GM23248 (cell line): Measurements from ENCODE around the gene TIMM13. TPM values are rescaled to one million over a fixed set of nuclear protein-coding genes. Genes with fewer than 3 reads are reported as not detected.

Source experiments
- DNase-seq: peaks from one replicate; pipeline ENCODE4 v3.0.0-alpha.2; 2015
- H2AFZ ChIP-seq: fragments of 200-600 bp; sonication (generic); 2 replicates; pipeline ENCODE4 v1.6.1; 2016; ENCODE audit warnings: antibody characterized with exemption
- H3F3A ChIP-seq: fragments of 200-600 bp; sonication (generic); 2 replicates; pipeline ENCODE4 v1.6.1; 2016; ENCODE audit warnings: mild to moderate bottlenecking, antibody characterized with exemption, mixed run types; ENCODE audit not compliant: insufficient read depth
- H3K27ac ChIP-seq: fragments of 200-600 bp; sonication (generic); 2 replicates; pipeline ENCODE4 v1.5.1; 2016; ENCODE audit warnings: mild to moderate bottlenecking
- H3K27me3 ChIP-seq: fragments of 200-600 bp; sonication (generic); replicated peaks from 2 replicates; pipeline ENCODE4 v1.6.1; 2016; ENCODE audit warnings: mild to moderate bottlenecking; ENCODE audit not compliant: insufficient read depth
- H3K36me3 ChIP-seq: fragments of 200-600 bp; sonication (generic); 2 replicates; pipeline ENCODE4 v1.6.1; 2016; ENCODE audit warnings: low read depth, mild to moderate bottlenecking
- H3K4me1 ChIP-seq: fragments of 200-600 bp; sonication (generic); 2 replicates; pipeline ENCODE4 v1.6.1; 2016; ENCODE audit warnings: mild to moderate bottlenecking; ENCODE audit not compliant: insufficient read depth
- H3K4me2 ChIP-seq: fragments of 200-600 bp; sonication (generic); one replicate; pipeline ENCODE4 v1.6.1; 2016; ENCODE audit warnings: mild to moderate bottlenecking; ENCODE audit not compliant: unreplicated experiment
- H3K4me3 ChIP-seq: fragments of 200-600 bp; sonication (generic); 2 replicates; pipeline ENCODE4 v1.5.1; 2016; ENCODE audit warnings: mild to moderate bottlenecking
- H3K79me2 ChIP-seq: fragments of 200-600 bp; sonication (generic); 2 replicates; pipeline ENCODE4 v1.6.1; 2016; ENCODE audit warnings: mild to moderate bottlenecking; ENCODE audit not compliant: insufficient read depth
- H3K9ac ChIP-seq: fragments of 200-600 bp; sonication (generic); 2 replicates; pipeline ENCODE4 v1.6.1; 2016; ENCODE audit warnings: mild to moderate bottlenecking
- H3K9me2 ChIP-seq: fragments of 200-600 bp; sonication (generic); 2 replicates; pipeline ENCODE4 v1.6.1; 2016; ENCODE audit warnings: mixed run types, mild to moderate bottlenecking, moderate library complexity; ENCODE audit not compliant: insufficient read depth
- H3K9me3 ChIP-seq: fragments of 200-600 bp; sonication (generic); one replicate; pipeline ENCODE4 v1.6.1; 2017; ENCODE audit warnings: low read depth
- H4K20me1 ChIP-seq: fragments of 200-600 bp; sonication (generic); 2 replicates; pipeline ENCODE4 v1.6.0; 2016; ENCODE audit not compliant: insufficient read depth
- EZH2 ChIP-seq: fragments of 200-600 bp; sonication (generic); IDR thresholded peaks from 2 replicates; pipeline ENCODE4 v1.6.1; 2018; ENCODE audit warnings: antibody characterized with exemption, mild to moderate bottlenecking; ENCODE audit not compliant: insufficient read depth, poor library complexity, severe bottlenecking
- EZH2phosphoT487 ChIP-seq: fragments of 200-600 bp; sonication (generic); IDR thresholded peaks from 2 replicates; pipeline ENCODE4 v1.6.1; 2018; ENCODE audit warnings: antibody characterized with exemption, moderate library complexity, mild to moderate bottlenecking, low read depth; ENCODE audit not compliant: insufficient read depth
- WGBS, 2 experiments: methylation state at CpG; one replicate each; pipeline ENCODE4 v1.1.6; 2015 to 2017; ENCODE audit warnings: low lambda C conversion rate in 2 of 2, low coverage in 1 of 2; ENCODE audit errors: missing lambda C conversion rate in 2 of 2; 5-methylcytosine and 5-hydroxymethylcytosine counted together
- in situ Hi-C: fragments of 300-500 bp; cut with MboI; formaldehyde crosslinking; loops from 2 replicates; pipeline ENCODE4 v1.15.0; 2020
- polyA plus RNA-seq: library from polyadenylated mRNA; unstranded; fragments of >200 nt; fragmentation: Nextera tagmentation; extraction: Ambion mirVana; gene quantifications from 2 replicates; pipeline ENCODE4 v1.2.1, GENCODE V29; 2016
- total RNA-seq: library from RNA; depleted of rRNA; stranded (reverse); fragments of >200 nt; shearing (Covaris generic); gene quantifications from 2 replicates; pipeline ENCODE4 v1.2.3, GENCODE V29; 2014

Gene TIMM13
- total and polyA plus RNA-seq, 2 experiments from 2014 or later = 57.6 to 143 TPM

DNA sequence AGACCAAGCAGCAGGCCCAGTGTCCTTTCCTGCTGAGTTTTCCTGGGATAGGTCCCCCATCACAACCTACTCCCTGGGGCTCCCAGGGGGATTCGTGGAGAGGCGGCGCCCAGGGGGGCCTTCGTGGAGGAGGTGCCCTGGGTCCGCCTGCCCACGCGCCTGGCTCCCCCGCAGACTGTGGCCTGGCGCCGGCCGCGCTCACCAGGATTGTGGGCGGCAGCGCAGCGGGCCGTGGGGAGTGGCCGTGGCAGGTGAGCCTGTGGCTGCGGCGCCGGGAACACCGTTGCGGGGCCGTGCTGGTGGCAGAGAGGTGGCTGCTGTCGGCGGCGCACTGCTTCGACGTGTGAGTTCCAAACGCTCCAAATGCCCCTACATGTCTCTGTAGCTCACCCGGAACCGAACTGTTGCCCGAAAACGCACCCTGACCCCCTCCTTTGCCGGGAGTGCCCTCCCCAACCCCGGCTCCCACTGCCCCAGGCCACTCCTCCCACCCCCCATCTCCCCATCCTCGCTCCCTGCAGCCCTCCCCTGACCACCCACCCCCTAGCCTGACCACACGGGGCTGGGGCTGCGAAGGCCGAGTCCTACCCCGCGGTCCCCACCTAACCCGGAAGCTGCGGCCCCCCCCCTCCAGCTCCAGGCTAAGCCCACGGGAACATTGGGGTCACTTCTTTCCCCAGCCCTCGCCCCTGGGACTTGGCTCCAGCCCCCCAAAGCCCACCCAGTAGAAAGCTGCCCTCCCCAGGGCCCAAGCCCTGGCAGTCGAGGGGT lies 3.3 kb downstream of the TIMM13 start:
- Histone ChIP-seq H3K4me2 (no peak overlapping the region), H2AFZ (no peak overlapping the region), H3K79me2 (peaks cover 52% of the 10 kb centered on the region), H4K20me1 (no peaks in the 10 kb centered on the region), H3K9ac (no peak overlapping the region), H3F3A (peaks cover 9% of the 10 kb centered on the region; the same call in 1 of the 2 replicates), H3K4me3 (no peak overlapping the region; the same call in 1 of the 2 replicates), H3K4me1 (peaks cover 17% of the 10 kb centered on the region), H3K9me2 (no peaks in the 10 kb centered on the region), H3K36me3 (no peaks in the 10 kb centered on the region), H3K27ac (no peak overlapping the region), H3K9me3 (no peaks in the 10 kb centered on the region), H3K27me3 (no peaks in the 10 kb centered on the region)
- TF ChIP-seq EZH2phosphoT487 (no peak), EZH2 (no peak)
- in situ Hi-C loops = no loop called here
- WGBS, 2 experiments = 88 to 92% methylated on average over 19 to 45 of the region's 46 CpGs
- DNase-seq = no peak

DNA sequence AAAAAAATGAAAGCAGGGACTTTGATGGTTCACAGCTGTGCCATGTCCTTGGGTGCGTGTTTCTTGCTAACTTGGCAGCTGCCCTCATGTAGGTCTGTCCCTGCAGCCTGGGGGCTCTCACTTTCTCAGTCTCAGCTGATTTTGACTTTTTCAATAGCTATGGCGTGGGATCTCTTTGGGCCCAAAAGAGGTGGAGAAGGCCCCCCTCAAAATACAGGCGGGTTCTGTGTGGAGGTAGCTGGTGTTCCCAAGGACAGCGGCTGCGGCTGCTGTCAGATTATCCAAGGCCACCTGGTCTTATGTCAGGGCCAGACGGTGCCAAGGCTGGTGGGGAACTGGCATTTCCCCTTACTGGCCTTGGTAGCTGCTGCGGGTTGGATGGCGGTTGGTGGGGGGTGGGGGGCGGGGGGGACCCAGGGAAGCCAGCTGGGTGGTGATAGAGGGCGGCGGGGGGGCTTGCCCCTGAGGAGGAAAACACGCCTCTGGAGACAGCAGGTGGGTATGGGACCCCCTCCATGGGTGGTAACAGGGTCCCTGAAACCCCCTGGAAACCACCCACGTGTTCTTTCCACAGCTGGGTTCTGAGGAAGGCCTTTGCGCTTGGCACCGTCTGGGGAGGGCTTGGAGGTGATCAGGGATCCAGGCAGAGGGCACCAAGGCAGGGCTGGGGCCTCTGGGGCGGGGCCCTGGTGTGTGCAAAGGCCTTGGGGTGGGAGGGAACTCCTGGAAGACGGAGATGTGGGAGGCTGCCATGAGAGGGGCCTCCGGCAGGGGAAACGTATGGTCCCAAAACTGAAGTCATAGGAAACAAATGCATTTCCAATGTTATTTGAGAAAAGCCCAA lies 4.1 kb downstream of the TIMM13 start:
- in situ Hi-C loops = no loop called here
- 90 to 93% methylated on average over 19 of the region's 19 CpGs for WGBS, 2 experiments
- H3K27me3 ChIP-seq = no peaks in the 10 kb centered on the region

GRCh38 chr19:2421581-2422306 lies 5.6 kb downstream of the TIMM13 start:
- WGBS, 2 experiments = 90 to 92% methylated on average over 21 to 23 of the region's 23 CpGs
- Histone ChIP-seq H3K27ac (no peak overlapping the region), H3K4me1 (peaks cover 11% of the 10 kb centered on the region), H3K9me2 (no peaks in the 10 kb centered on the region), H3K27me3 (no peaks in the 10 kb centered on the region), H3K36me3 (no peaks in the 10 kb centered on the region), H3K4me2 (no peak overlapping the region), H2AFZ (no peak overlapping the region), H3F3A (no peaks in the 10 kb centered on the region; the same call in 1 of the 2 replicates), H3K9ac (no peak overlapping the region), H3K79me2 (peaks cover 46% of the 10 kb centered on the region), H3K9me3 (no peaks in the 10 kb centered on the region), H4K20me1 (no peaks in the 10 kb centered on the region), H3K4me3 (no peak overlapping the region)
- DNase-seq = no peak
- TF ChIP-seq EZH2phosphoT487 (no peak), EZH2 (no peak)
- in situ Hi-C loops = no loop called here

More for the DNA sequence above, 4.1 kb downstream of the TIMM13 start:
- Histone ChIP-seq H3K4me1 (peaks cover 15% of the 10 kb centered on the region), H3K27ac (no peak overlapping the region), H3K4me3 (no peak overlapping the region), H3K9me2 (no peaks in the 10 kb centered on the region), H4K20me1 (no peaks in the 10 kb centered on the region), H3K9me3 (no peaks in the 10 kb centered on the region), H3K79me2 (peaks cover 52% of the 10 kb centered on the region), H3F3A (peaks cover 4% of the 10 kb centered on the region; the same call in 1 of the 2 replicates), H3K4me2 (no peak overlapping the region), H3K36me3 (no peaks in the 10 kb centered on the region), H2AFZ (no peak overlapping the region), H3K9ac (no peak overlapping the region)
- no peak for DNase-seq
- no peak for TF ChIP-seq EZH2phosphoT487
- TF ChIP-seq EZH2 = no peak

DNA sequence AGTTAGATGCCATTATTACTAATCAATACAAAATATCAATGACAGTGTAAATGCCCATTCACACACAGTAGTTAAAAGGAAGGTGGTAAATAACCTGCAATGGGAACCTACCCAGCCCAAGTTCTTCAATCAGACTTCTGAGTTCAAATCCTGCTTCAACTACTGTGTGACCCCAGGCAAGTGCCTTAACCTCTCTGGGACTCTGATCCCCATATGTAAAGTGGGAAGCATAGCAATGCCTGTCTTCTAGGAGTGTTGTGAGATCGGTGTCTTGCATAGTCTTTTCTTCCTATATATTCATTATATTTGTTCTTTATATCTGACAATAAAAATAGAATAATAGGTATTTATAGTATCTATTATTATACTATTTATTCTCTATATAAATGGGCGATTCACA lies 6.9 kb downstream of the TIMM13 start:
- DNase-seq = no peak
- H3K79me2 ChIP-seq = peaks cover 33% of the 10 kb centered on the region

More for the DNA sequence above, 6.9 kb downstream of the TIMM13 start:
- Histone ChIP-seq H3K4me2 (no peak overlapping the region), H3K9ac (no peak overlapping the region), H3K36me3 (no peaks in the 10 kb centered on the region), H3K4me3 (no peak overlapping the region), H4K20me1 (no peaks in the 10 kb centered on the region), H3K9me3 (no peaks in the 10 kb centered on the region), H3K27me3 (no peaks in the 10 kb centered on the region), H2AFZ (no peak overlapping the region), H3K27ac (no peak overlapping the region), H3K4me1 (peaks cover 1% of the 10 kb centered on the region; the same call in 1 of the 2 replicates), H3K9me2 (no peaks in the 10 kb centered on the region), H3F3A (no peaks in the 10 kb centered on the region; the same call in 1 of the 2 replicates)
- WGBS, 2 experiments = 93 to 96% methylated on average over 2 of the region's 2 CpGs
- TF ChIP-seq EZH2 (no peak), EZH2phosphoT487 (no peak)
- in situ Hi-C loops = no loop called here
